Activated CD8-positive, alpha-beta memory T cell treated with anti-CD3 and anti-CD28 coated beads, Interleukin-2, amount 50 U/mL, for 1 hour (primary cell): ENCODE results near the gene TBCEL.
"Not testable (repeated sequence)": the region's sequence is repeated elsewhere in the genome, so short reads cannot be mapped to it uniquely, and the experiment has no call there.

Source experiments
- DNase-seq: peaks from one replicate; pipeline ENCODE4 v3.0.0-alpha.2; 2020; ENCODE audit errors: extremely low read depth

TBCEL gene

DNA sequence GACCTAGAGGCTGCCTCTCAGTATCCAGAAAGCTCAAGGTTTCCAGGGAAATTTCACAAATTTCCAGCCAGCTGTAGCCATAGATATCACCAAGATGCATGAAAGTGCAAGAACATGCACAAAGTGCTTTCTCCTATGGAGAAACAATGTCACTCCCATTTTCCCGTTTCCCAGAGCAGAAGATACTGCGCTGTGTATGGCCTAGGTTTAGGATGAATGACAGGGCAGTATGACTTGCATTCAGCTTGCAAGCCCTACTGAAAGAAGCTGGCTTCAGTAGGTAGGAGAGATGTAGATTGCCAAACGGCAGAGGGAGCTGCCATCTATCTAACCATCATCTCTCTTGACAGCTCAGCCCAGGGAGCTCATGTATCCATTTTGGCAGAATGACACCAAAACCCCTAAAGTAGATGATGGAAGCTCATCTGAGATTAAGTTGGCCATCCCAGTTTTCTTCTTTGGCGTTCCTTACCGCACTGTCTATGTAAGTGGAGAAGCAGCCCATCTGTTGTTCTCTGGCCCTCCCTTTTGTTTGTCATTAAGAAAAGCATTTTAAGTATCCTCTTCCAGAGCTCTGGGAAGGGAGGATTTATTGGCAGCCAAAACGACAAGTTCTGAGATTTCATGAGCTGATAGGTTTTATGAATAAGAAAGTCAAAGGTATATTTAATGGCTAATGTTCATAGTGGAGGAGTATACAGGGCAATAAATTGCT is 81.7 kb downstream of the TBCEL start:
- no peak for DNase-seq

DNA sequence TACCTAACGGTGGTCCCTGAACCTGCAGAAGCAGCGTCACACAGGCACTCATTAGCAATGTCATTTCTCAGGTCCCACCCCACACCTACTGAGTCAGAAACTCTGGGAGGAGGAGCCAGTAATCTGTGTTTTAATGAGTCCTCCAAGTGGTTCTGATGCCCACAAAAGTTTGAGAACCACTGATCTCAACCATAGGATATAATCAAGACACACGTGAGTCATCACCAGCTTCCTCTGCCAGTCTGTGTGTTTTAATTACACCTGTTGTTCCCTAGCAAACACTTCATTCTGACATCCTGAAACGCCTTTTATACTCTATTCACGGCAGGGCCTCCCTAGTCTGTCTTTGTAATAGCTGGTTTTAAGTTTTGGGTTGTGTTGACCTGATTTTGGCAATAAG is 82.9 kb downstream of the TBCEL start:
- no peak for DNase-seq

DNA sequence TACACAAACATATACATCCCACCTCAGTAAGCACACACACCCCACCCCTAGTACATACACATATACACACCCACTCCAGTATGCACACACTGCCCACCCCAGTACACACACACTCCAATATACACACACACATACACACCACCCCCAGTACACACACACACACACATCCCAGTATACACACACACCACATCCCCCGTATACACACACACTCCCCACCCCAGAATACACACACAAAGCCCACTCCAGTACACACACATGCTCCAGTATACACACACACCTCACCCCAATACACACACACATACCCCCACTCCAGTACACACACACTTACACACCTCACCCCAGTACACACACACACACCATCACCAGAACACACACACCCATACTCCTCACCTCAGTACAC is 84.5 kb downstream of the TBCEL start:
- no peak for DNase-seq

DNA sequence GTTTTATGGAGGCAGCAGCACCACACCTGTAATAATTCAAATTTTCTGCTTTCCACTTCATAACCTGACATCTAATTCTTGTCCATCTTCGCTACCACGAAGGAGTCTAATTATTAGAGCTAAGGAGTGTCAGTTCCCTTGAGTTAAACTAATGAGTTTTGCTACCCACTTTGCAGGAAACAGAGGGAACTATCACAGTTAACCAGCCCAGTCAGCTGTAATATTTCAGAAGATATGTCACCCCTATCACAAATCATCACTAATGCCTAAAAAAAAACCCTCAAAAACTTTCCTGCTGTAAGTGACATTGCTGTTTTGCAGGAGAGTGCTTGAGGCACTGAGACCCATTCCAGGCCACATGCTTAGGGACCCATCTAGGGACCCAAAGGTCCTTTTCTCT is 85.6 kb downstream of the TBCEL start:
- DNase-seq: no peak

DNA sequence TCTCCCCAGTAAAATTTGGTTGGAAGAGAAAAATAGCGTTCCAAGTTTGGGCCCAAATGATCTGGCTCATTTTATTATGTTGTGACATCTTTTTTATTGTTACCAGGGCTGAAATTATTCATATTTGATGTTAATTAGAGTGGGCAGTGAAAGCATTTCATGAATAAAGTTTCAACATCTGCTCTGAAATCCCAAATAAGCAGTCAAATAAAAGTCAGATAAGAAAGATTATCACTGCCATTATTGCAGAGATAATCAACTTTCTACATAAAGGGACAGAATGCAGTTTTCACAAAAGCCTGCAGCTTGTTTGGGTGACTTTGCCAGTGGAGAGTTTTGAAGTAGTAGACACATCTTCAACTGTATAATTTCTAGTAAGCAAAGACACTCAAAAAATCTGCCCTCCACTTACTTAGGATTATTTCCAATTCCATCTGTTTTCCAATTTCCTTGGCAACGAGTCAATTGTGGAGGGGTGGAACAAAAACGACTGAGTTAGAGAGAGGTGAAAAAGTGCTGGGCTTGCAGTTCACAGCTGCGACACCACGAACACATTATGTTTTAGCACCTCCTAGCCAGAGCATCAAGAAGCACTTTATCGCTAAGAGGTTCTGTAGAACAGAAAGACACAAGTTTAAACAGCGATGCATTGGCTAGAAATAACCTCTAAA is 86.1 kb downstream of the TBCEL start:
- no peak for DNase-seq

DNA sequence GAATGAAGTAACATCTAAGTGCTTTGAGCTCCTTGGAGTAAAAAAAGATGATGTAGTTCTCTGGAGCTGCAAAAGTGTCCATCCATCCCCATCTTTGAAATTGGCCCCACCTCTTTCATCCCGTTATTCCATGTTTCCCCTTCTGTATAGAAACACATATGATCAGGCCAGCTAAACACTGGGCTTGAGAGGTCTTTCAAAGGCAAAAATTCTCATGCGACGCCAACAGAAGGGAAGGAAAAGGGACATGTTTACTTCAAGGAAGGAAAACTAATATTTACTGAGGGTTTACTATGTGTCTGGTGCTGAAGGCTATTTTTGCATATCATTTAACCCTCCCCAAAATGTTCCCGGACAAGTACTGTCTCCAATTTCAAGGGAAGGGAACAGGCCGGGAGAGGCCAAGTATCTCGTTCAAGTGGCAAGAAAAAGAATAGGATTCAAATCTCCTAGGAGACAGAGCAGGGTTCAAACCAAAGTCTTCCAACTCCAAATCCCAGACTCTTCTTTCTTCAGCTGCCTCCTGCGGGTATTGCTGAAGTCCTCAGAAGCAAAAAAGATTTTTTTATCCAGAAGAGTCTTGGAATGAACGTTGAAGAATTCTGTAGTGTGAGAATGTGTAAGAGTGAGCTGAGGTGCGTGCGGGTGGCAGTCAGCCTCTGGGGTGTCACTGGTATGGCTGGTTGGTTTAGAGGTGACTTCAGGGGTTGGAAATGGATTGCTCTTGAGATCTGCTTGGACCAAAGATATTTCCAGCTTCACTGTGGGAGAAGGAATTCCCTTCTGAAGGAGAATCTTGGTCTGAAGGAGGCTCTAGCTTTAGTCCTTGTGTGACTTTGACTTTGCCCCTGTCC is 87.2 kb downstream of the TBCEL start:
- DNase-seq: no peak

DNA sequence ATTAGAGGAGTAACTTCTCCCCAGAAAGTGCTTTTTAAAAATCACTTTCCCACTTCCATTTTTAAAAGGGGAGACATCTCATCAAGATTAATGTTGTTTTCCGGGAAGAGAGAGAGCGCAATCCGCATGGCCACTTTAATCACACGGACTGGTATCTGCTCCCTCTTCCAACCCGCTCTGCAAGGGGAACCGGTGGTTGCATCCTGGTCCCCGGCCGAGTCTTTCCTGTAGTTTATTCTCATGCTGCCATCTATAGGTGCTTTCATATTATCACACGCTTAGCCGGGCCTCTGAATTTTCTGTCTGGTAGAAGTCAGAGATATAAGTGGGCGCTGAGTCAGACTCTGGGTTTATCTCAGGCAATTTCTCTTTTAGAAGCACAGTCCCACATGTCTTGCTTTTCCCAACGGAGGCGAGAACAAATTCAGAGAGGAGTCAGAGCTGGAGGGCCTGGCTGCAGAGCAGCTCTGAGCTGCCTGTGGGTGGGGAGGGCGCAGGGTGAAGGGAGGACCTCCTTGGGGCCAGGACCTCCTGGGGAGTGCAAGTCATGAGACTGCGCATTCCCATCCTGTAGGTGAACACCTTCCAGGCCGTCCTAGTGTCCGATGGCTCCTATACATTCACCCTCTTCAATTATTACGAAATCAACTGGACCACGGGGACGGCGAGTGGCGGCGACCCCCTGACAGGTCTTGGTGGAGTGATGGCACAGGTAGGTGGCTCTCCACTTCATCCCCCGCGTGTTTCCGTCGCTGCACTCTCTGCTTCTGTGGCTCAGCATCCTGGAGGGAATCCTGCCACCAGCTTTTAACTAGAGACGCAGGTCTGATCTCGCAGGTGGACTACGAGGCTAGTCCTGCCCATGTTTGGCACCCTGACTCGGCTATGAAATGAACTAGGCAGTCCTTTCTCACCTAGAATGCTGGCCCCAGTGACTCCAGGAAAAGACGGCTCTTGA is 88.9 kb downstream of the TBCEL start:
- no peak for DNase-seq

DNA sequence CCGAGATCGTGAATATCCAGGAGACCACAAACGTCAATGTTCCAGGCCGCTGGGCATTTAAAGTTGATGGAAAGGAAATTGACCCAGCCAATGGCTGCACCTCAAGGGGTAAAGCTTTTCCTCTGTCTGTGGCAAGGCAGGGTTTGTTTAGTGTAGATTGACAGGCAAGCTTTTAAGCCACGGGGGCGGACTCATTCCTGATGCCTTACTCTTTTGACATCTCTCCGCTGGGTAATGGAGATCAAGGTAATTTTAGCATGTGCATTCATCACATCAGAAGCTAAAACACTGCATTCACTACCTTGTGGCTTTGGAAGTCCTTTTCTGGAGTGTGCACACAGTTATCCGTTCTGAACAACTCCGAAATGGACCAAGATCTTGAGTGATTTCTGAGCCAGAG is 89.7 kb downstream of the TBCEL start:
- no peak for DNase-seq

DNA sequence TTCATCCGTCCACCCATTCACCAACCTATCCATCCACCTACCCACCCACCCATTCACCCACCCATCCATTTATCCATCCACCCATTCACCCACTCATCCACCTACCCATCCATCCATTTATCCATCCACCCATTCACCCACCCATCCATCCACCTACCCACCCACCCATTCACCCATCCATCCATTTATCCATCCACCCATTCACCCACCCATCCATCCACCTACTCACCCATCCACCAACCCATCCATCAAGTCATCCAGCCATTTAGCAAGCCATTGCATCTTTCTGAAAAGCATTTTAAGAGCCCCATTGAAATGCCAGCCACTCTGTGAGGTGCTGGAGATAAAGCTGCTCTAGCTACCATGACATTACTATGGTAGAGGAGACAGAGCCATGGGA is 91.1 kb downstream of the TBCEL start:
- not testable (repeated sequence) for DNase-seq

DNA sequence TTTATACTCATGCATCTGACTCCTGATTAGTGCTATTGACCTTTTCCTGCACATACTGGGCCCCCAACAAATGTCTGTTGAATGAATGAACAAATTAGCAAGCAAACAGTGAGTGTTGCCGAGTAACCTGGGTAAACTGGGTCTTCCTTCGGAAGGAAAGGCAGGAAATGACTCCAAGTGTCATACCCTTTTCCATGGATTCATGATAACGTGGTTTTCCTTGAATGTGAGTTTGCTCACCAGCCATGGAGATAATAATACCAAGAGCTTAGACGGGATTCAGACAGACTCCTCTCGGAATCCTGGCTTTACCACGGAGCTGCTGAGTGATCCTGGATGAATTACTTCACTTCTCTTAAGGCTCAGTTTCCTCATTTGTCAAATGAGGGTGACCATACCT is 93.9 kb downstream of the TBCEL start:
- DNase-seq: no peak

DNA sequence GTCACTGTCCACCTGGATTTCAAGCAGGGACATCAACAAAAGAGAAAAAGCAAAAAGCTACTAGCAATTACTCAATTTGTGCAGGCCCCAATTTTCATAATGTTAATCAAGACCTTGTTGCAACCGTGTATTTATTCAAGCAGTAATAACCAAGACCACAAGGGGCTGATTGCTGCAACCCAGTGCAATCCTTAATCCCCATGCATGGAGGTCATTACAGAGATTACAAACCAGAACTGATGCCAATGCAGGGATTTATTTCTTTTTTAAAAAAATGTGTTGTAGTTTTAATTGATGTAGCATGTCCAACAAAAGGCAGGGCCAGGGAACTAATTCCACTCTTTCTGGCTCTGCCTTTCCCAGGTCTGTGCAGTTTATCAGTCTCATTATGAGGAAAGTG is 95.5 kb downstream of the TBCEL start:
- DNase-seq: no peak

DNA sequence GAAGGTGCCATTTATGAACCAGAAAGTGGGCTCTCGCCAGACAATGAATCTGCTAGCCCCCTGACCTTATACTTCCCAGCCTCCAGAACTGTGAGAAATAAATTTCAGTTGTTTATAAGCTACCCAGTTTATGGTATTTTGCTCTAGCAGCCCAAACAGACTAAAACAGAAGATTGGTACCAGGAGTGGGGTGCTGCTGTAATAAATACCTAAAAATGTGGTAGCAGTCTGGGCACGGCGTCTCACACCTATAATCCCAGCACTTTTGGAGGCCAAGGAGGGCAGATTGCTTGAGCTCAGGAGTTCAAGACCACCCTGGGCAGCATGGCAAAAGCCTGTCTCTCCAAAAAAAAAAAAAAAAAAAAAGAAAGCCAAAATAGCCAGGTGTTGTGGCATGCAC is 98.4 kb downstream of the TBCEL start:
- no peak for DNase-seq

DNA sequence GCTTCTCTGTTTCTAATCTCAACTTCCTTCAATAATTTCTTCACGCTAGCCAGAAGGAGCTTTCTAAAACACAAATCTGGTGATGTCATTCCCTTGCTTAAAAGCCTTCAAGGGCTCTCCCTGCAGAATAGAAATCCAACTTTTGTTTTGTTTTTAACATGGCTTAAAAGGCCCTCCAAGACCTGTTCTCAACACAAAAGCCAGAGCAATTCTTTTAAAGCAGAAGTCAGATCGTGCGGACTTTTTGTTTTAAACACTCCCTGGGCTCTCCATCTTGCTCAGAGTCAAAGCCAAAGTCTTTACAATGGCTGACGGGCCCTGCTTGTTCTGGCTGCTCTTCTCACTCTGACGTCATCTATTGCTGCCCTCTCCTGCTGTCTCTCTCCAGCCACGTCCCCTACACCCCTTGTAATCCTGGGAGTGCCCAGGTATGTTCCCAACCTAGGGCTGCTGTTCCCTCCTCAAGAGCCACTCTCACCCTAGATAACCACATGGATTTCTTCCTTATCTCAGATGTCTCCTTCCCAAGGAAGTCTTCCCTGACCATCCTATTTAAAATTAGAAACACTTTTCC is 99.7 kb downstream of the TBCEL start:
- DNase-seq: no peak

DNA sequence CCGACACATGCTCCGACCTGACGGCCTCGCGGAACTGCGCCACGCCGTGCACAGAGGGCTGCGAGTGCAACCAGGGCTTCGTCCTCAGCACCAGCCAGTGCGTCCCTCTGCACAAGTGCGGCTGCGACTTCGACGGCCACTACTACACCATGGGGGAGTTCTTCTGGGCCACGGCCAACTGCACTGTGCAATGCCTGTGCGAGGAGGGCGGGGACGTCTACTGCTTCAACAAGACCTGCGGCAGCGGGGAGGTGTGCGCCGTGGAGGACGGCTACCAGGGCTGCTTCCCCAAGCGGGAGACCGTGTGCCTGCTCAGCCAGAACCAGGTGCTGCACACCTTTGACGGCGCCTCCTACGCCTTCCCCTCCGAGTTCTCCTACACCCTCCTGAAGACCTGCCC is 103.9 kb downstream of the TBCEL start:
- no peak for DNase-seq

DNA sequence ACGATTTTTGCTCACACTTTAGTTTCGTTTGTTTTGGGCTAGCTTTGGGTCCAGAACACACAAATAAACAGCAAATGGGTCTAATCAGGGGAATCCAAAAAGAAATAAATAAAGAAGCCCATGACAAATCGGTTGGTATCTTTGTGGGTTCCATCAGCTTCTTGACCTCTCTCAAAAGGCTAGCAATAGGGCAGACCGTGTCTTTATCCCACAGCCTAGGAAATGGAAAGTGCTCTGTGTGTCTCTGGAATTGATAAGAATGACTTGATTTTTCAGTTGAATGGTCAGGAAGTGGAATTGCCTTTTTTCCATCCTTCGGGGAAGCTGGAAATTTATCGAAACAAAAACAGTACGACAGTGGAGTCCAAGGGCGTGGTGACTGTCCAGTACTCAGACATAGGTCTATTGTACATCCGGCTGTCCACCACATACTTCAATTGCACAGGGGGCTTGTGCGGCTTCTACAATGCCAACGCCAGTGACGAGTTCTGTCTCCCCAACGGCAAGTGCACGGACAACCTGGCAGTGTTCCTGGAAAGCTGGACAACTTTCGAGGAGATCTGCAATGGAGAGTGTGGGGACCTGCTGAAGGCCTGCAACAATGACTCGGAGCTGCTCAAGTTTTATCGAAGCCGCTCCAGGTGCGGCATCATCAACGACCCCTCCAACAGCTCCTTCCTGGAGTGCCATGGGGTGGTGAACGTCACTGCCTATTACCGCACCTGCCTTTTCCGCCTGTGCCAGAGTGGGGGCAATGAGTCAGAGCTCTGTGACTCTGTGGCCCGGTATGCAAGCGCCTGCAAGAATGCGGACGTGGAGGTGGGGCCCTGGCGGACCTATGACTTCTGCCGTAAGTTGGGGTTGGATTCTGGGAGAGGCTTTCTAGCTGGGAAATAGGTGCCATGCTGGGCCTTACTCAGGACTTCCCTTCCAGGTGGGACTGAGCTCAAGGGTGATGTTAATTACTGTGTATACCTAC is 105.7 kb downstream of the TBCEL start:
- DNase-seq: no peak

DNA sequence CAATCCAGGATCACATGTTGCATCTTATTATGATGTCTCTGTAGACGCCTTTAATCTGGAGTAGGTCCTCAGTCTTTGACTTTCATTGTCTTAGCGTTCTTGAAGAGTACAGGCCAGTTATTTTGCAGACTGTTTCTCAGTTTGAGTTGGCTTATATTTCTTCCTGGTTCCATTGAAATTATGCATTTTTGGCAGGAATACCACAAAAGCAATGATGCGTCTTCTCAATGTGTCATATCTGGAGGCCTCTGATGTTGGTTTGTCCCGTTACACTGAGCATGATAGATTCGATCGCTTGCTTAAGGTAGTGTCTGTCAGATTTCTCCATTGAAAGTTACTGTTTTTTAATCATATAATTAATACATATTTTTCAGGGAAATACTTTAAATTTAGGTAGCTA is 107.8 kb downstream of the TBCEL start:
- DNase-seq: no peak

DNA sequence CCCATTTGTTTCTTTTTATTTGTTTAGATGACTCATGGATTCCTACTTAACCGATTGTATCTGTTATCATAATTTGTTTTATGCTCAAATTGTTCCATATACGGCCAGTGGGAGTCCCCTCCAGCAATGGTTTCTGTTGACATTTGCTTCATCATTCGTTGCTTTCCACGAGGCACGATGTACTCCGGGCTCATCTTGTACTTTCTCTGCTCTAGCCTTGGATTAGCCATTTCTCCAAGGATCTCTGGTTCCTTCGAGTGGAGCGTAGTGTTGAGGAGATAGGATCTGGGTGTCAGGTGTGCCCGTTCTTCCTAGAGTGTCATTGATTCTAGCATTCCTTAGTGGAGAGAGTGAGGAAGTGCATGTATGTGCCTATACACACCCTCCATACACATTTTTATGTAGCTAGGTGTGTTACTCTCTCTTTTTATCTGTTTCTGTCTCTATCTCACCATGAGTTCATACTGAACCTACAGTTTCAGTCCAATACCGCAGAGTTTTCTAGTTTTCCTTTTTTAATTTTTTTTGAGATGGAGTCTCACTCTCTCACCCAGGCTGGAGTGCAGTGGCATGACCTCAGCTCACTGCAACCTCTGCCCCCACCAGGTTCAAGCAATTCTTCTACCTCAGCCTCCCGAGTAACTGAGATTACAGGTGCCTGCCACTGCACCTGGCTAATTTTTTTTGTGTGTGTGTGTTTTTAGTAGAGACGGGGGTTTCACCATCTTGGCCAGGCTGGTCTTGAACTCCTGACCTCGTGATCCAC is 108.5 kb downstream of the TBCEL start:
- DNase-seq: no peak

DNA sequence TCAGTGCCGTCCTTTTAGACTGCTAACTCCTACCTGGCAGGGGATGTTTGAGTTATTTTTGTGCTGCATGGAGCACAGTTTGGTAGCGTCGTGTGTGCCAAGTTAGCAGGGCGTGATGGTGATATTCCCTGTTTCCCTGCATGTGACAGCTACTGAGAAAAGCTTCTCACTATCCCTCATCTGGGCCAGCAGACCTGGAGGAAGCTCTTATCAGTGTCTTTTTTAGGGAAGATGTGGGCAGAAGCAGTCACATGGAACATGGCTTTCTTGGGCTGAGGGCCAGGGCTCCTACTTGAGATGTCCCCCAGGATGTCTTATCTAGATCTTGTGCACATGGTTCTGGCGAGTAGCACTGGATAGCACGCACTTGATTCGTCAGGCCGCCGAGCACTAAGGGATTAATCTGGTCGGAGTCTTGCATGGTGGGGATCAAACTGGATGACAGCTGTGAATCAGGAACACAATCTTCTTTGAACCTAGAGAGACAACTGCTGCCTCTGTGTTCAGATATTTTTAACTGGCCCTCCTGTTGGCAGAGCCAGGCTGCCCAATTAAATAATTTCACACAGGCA is 110.9 kb downstream of the TBCEL start:
- DNase-seq: no peak

DNA sequence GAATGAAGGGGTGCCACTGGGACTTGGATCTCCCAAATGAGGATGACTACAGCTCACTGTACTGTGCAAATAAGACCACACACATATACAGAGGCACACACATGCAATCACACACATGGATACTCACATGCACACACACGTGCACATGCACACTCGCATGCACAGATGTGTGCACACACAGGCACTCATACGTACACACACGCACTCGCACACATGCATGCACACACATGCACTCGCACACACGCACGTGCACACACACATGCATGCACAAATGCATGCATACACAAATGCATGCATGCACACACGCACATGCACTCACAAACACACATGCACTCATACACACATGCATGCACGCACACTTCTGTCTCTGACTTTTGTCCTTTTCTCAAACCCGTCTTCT is 113.1 kb downstream of the TBCEL start:
- DNase-seq: no peak
